ENCODE results near the gene RNF148. TPM values are rescaled to one million over a fixed set of nuclear protein-coding genes. Genes with fewer than 3 reads are reported as not detected.

Gene RNF148
- total and polyA plus RNA-seq, 2 of the 8 experiments (the other 6 are each of a cell fraction or from before 2014, with no cell fraction given) = 0.27 to 0.45 TPM

DNA sequence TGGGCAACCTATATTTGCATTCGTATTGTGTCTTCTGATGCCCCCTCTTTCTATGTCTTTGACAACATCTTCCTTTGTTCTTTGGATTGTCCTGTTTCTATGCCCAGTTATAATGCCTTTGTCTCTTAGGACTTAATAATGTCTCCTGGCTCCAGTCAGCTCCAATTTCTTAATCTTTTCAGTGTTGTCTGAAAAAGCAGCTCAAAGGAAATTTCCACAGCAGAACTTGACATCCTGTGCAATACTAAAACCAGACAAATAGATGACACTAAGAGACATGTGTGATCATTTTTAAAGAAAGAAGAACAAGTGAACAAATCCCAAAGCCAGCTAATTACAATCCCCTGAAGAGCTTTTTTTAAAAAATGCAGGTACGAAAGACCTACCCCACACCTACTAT lies 47.7 kb upstream of the RNF148 start:
- Histone ChIP-seq H2AK5ac (ENCODE audit: low read depth, low read length) (no peak overlapping the region), H2AFZ (ENCODE audit: low read length) (no peak overlapping the region), H3K4me2 (ENCODE audit: insufficient read depth in 1 of 2, low read depth in 2 of 2, low read length in 2 of 2) (no peak overlapping the region), H3K9ac (replicated peaks in 1 of 4; ENCODE audit: extremely low read depth in 1 of 4, low read depth in 3 of 4, low read length in 3 of 4) (no peak overlapping the region), H2BK20ac (ENCODE audit: low read length) (no peak overlapping the region), H3K56ac (replicated peaks; ENCODE audit: insufficient read length, low read depth, low read length) (no peak overlapping the region), H2BK5ac (ENCODE audit: low read depth, low read length) (no peak overlapping the region), H3K4me1 (replicated peaks in 1 of 4; ENCODE audit: control insufficient read depth in 3 of 4, insufficient read depth in 4 of 4, low read length in 3 of 4) (peaks cover 0 to 12% (median 6%) of the 10 kb centered on the region in 4 experiments; a peak in 4 of 7 replicates), H3K18ac (ENCODE audit: extremely low read depth, low read length) (no peak overlapping the region), H2BK12ac (ENCODE audit: low read depth, low read length) (no peak overlapping the region), H3K23ac (ENCODE audit: insufficient read length) (no peak overlapping the region), H3K23me2 (ENCODE audit: low read depth, low read length) (no peaks in the 10 kb centered on the region), H3K79me2 (ENCODE audit: control insufficient read depth in 1 of 2, insufficient read depth in 2 of 2, low read length in 2 of 2) (no peaks in the 10 kb centered on the region), H3K36me3 (ENCODE audit: control insufficient read depth in 2 of 4, insufficient read depth in 4 of 4, low read length in 3 of 4) (no peaks in the 10 kb centered on the region), H3K4me3 (ENCODE audit: extremely low read depth in 1 of 4, insufficient read depth in 2 of 4, low read depth in 3 of 4, low read length in 4 of 4) (no peak overlapping the region), H4K20me1 (replicated peaks in 1 of 2; ENCODE audit: control insufficient read depth in 1 of 2, insufficient read depth in 2 of 2, low read length in 2 of 2) (no peaks in the 10 kb centered on the region), H2BK15ac (ENCODE audit: low read length) (no peak overlapping the region), H3K27ac (ENCODE audit: low read depth, low read length) (no peak overlapping the region), H3K79me1 (ENCODE audit: low read depth, low read length) (no peaks in the 10 kb centered on the region), H3K4ac (replicated peaks; ENCODE audit: insufficient read length, low read depth, low read length) (no peak overlapping the region), H4K91ac (replicated peaks; ENCODE audit: insufficient read length, low read length) (no peak overlapping the region), H3K9me3 (ENCODE audit: insufficient read depth in 2 of 2, low read depth in 1 of 2, low read length in 1 of 2) (no peaks in the 10 kb centered on the region), H4K8ac (ENCODE audit: extremely low read depth, insufficient read depth, low read length) (no peak overlapping the region), H4K5ac (ENCODE audit: insufficient read length, low read depth, low read length) (no peak overlapping the region), H3K14ac (ENCODE audit: insufficient read length) (no peak overlapping the region), H3K27me3 (replicated peaks in 1 of 4; ENCODE audit: control insufficient read depth in 3 of 4, extremely low read depth in 1 of 4, insufficient read depth in 3 of 4, low read length in 3 of 4) (no peaks in the 10 kb centered on the region), H2BK120ac (replicated peaks; ENCODE audit: low read depth, low read length) (no peak overlapping the region)
- no peak for FAIRE-seq
- POLR2A ChIA-PET (ENCODE audit: partially characterized antibody) = interaction anchor here (0.7 kb wide), 1 partner anchor 18 kb away, joined by 3 read pairs; no protein-coding TSS in a partner anchor
- no peak for DNase-seq (ENCODE audit: low read depth in 1 of 2, low spot score in 2 of 2)
- TF ChIP-seq TCF12 (IDR thresholded peaks at IDR 0.05; ENCODE audit: low read depth, low read length) = no peak
- CTCF ChIA-PET (ENCODE audit: partially characterized antibody) = interaction anchor here (0.6 to 0.9 kb wide), 2 partner anchors 8 to 61 kb away, joined by 3 read pairs; no protein-coding TSS in a partner anchor
- WGBS, 2 experiments (ENCODE audit: extremely low coverage in 1 of 2, insufficient coverage in 1 of 2, insufficient read length in 1 of 2, insufficient replicate concordance in 2 of 2, low coverage in 1 of 2, low lambda C conversion rate in 2 of 2, missing lambda C conversion rate in 1 of 2) = 78% methylated on average over 2 of the region's 2 CpGs; no CpG with 5 or more reads in 1 of the 2 experiments

Measured in H1 (cell line).